H9 (cell line): ENCODE results near the gene CTCF. TPM values are rescaled to one million over a fixed set of nuclear protein-coding genes. Genes with fewer than 3 reads are reported as not detected.

Experiments
- DNase-seq: peaks from one replicate; pipeline ENCODE4 v3.0.0-alpha.2; 2017
- H2AFZ ChIP-seq: one replicate; pipeline ENCODE4 v1.6.1; 2013; ENCODE audit warnings: mild to moderate bottlenecking, low read length, control low read depth, moderate library complexity
- H2AK5ac ChIP-seq: 2 replicates; pipeline ENCODE4 v1.6.1; 2013; ENCODE audit warnings: low read length, control low read depth, mixed read lengths; ENCODE audit not compliant: insufficient read length
- H2BK120ac ChIP-seq: one replicate; pipeline ENCODE4 v1.6.1; 2013; ENCODE audit warnings: low read depth, mild to moderate bottlenecking, low read length, control low read depth, inconsistent platforms; ENCODE audit not compliant: poor library complexity, severe bottlenecking
- H2BK12ac ChIP-seq: 2 replicates; pipeline ENCODE4 v1.6.1; 2013; ENCODE audit warnings: low read length, control low read depth, mixed read lengths, low read depth; ENCODE audit not compliant: insufficient read length
- H2BK15ac ChIP-seq: 2 replicates; pipeline ENCODE4 v1.6.1; 2013; ENCODE audit warnings: low read depth, low read length, control low read depth
- H2BK20ac ChIP-seq: one replicate; pipeline ENCODE4 v1.6.1; 2013; ENCODE audit warnings: low read depth, mild to moderate bottlenecking, low read length, control low read depth, inconsistent platforms; ENCODE audit not compliant: poor library complexity, severe bottlenecking
- H2BK5ac ChIP-seq: 2 replicates; pipeline ENCODE4 v1.6.1; 2013; ENCODE audit warnings: low read length, control low read depth, mixed read lengths; ENCODE audit not compliant: insufficient read length
- H3K14ac ChIP-seq: 2 replicates; pipeline ENCODE4 v1.6.1; 2013; ENCODE audit warnings: low read length, control low read depth; ENCODE audit not compliant: insufficient read depth
- H3K18ac ChIP-seq: 2 replicates; pipeline ENCODE4 v1.6.1; 2013; ENCODE audit warnings: low read depth, mild to moderate bottlenecking, mixed read lengths, low read length, control low read depth; ENCODE audit not compliant: insufficient read length
- H3K23ac ChIP-seq: 2 replicates; pipeline ENCODE4 v1.6.1; 2013; ENCODE audit warnings: low read length, control low read depth, mixed read lengths, low read depth; ENCODE audit not compliant: insufficient read length
- H3K23me2 ChIP-seq: 2 replicates; pipeline ENCODE4 v1.6.1; 2013; ENCODE audit warnings: low read depth, mild to moderate bottlenecking, mixed read lengths, low read length, control low read depth; ENCODE audit not compliant: insufficient read length, poor library complexity, severe bottlenecking
- H3K27ac ChIP-seq: 2 replicates; pipeline ENCODE4 v1.5.1; 2013; ENCODE audit warnings: low read length, control low read depth, mixed read lengths, low read depth; ENCODE audit not compliant: insufficient read length
- H3K27me3 ChIP-seq: 2 replicates; pipeline ENCODE4 v1.6.1; 2013; ENCODE audit warnings: low read length, control low read depth, inconsistent platforms; ENCODE audit not compliant: insufficient read depth
- H3K4ac ChIP-seq: 2 replicates; pipeline ENCODE4 v1.6.1; 2013; ENCODE audit warnings: low read depth, mild to moderate bottlenecking, control low read depth, inconsistent platforms, low read length, moderate library complexity
- H3K4me1 ChIP-seq: 2 replicates; pipeline ENCODE4 v1.6.1; 2013; ENCODE audit warnings: low read length, control low read depth, inconsistent platforms; ENCODE audit not compliant: insufficient read depth
- H3K4me2 ChIP-seq: 2 replicates; pipeline ENCODE4 v1.6.1; 2013; ENCODE audit warnings: low read length, control low read depth, mixed read lengths; ENCODE audit not compliant: insufficient read length, insufficient read depth
- H3K56ac ChIP-seq: 2 replicates; pipeline ENCODE4 v1.6.1; 2013; ENCODE audit warnings: low read depth, mild to moderate bottlenecking, mixed read lengths, low read length, control low read depth; ENCODE audit not compliant: insufficient read length
- H3K79me1 ChIP-seq: 2 replicates; pipeline ENCODE4 v1.6.1; 2013; ENCODE audit warnings: low read depth, mild to moderate bottlenecking, moderate library complexity, low read length, control low read depth, inconsistent platforms; ENCODE audit not compliant: insufficient read depth, poor library complexity, severe bottlenecking
- H3K79me2 ChIP-seq: 2 replicates; pipeline ENCODE4 v1.6.1; 2013; ENCODE audit warnings: low read length, control low read depth, inconsistent platforms; ENCODE audit not compliant: insufficient read depth
- H3K9ac ChIP-seq: 2 replicates; pipeline ENCODE4 v1.6.1; 2013; ENCODE audit warnings: low read length, control low read depth, mixed read lengths; ENCODE audit not compliant: insufficient read length; ENCODE audit errors: extremely low read depth
- H3K9me3 ChIP-seq: one replicate; pipeline ENCODE4 v1.6.1; 2013; ENCODE audit warnings: low read depth, low read length, inconsistent platforms; ENCODE audit not compliant: control insufficient read depth
- H3T11ph ChIP-seq: one replicate; pipeline ENCODE4 v1.6.1; 2013; ENCODE audit warnings: mild to moderate bottlenecking, low read length, control low read depth, inconsistent platforms
- H4K20me1 ChIP-seq: one replicate; pipeline ENCODE4 v1.6.1; 2013; ENCODE audit not compliant: control insufficient read depth, insufficient read length, insufficient read depth
- H4K5ac ChIP-seq: 2 replicates; pipeline ENCODE4 v1.6.1; 2013; ENCODE audit warnings: low read depth, mild to moderate bottlenecking, mixed read lengths, low read length, control low read depth; ENCODE audit not compliant: insufficient read length
- H4K8ac ChIP-seq: replicated peaks from 2 replicates; pipeline ENCODE4 v1.6.1; 2013; ENCODE audit warnings: low read length, control low read depth, mixed read lengths, low read depth; ENCODE audit not compliant: insufficient read length
- H4K91ac ChIP-seq: 2 replicates; pipeline ENCODE4 v1.6.1; 2013; ENCODE audit warnings: low read depth, mild to moderate bottlenecking, moderate library complexity, mixed read lengths, low read length, control low read depth; ENCODE audit not compliant: insufficient read length
- H3K27ac Mint-ChIP-seq, 3 experiments: 2 replicates in 2 of 3; 3 replicates in 1 of 3; pipeline ENCODE4 v1.8.0; 2020 to 2021; ENCODE audit warnings: mixed read lengths in 3 of 3, mild to moderate bottlenecking in 1 of 3, moderate library complexity in 1 of 3
- H3K27me3 Mint-ChIP-seq: 2 replicates; pipeline ENCODE4 v1.8.0; 2021; ENCODE audit warnings: low read depth, mild to moderate bottlenecking, moderate library complexity, mixed read lengths
- H3K36me3 Mint-ChIP-seq, 3 experiments: 2 replicates in 2 of 3; 3 replicates in 1 of 3; pipeline ENCODE4 v1.8.0; 2020 to 2021; ENCODE audit warnings: low read depth in 3 of 3, mixed read lengths in 3 of 3; ENCODE audit not compliant: insufficient read depth in 1 of 3
- H3K4me1 Mint-ChIP-seq, 2 experiments: 2 replicates each; pipeline ENCODE4 v1.8.0; 2020; ENCODE audit warnings: mixed read lengths in 2 of 2
- H3K4me3 Mint-ChIP-seq, 2 experiments: 2 replicates in 1 of 2; 3 replicates in 1 of 2; pipeline ENCODE4 v1.8.0; 2020 to 2021; ENCODE audit warnings: mild to moderate bottlenecking in 2 of 2, mixed read lengths in 2 of 2, moderate library complexity in 1 of 2
- H3K9me3 Mint-ChIP-seq, 2 experiments: 2 replicates in 1 of 2; 3 replicates in 1 of 2; pipeline ENCODE4 v1.8.0; 2020; ENCODE audit warnings: mild to moderate bottlenecking in 2 of 2, mixed read lengths in 2 of 2, moderate library complexity in 1 of 2
- CTCF ChIP-seq: fragments of 200-600 bp; sonication (generic); conservative IDR thresholded peaks from 3 replicates; pipeline ENCODE4 v1.8.0; 2021; ENCODE audit warnings: antibody characterized with exemption, mild to moderate bottlenecking
- WGBS: extraction: QIAGEN DNeasy Blood & Tissue Kit; methylation state at CpG from one replicate; pipeline ENCODE4 v1.1.7; 2013; ENCODE audit warnings: missing lambda C conversion rate, low lambda C conversion rate, mixed read lengths; ENCODE audit not compliant: insufficient read length; ENCODE audit errors: extremely low coverage; 5-methylcytosine and 5-hydroxymethylcytosine counted together
- total RNA-seq: library from RNA; stranded (reverse); gene quantifications from 2 replicates; pipeline ENCODE4 v1.2.1, GENCODE V29; 2021

CTCF gene
- total RNA-seq, 1 experiment from 2014 or later = 87.3 TPM

GRCh38 chr16:67580202-67580601, 17.9 kb downstream of the CTCF start:
- Histone ChIP-seq H2AFZ (no peak overlapping the region), H3K79me1 (peaks cover 5% of the 10 kb centered on the region), H3K4me2 (no peak overlapping the region), H4K8ac (no peak overlapping the region), H3K23me2 (no peaks in the 10 kb centered on the region), H2AK5ac (no peak overlapping the region), H3K56ac (no peak overlapping the region), H3K23ac (no peak overlapping the region), H3K9ac (no peak overlapping the region), H2BK15ac (no peak overlapping the region), H2BK12ac (no peak overlapping the region), H2BK20ac (no peak overlapping the region), H4K91ac (no peak overlapping the region), H3K18ac (no peak overlapping the region), H3K4me1 (no peaks in the 10 kb centered on the region), H3K14ac (no peak overlapping the region), H3K27ac (no peak overlapping the region), H3K27me3 (no peaks in the 10 kb centered on the region), H3K79me2 (peaks cover 8% of the 10 kb centered on the region; the same call in 1 of the 2 replicates), H4K20me1 (no peaks in the 10 kb centered on the region), H3K9me3 (no peaks in the 10 kb centered on the region), H3T11ph (no peak overlapping the region), H2BK5ac (no peak overlapping the region), H2BK120ac (no peak overlapping the region), H3K4ac (no peak overlapping the region), H4K5ac (no peak overlapping the region)
- Mint-ChIP-seq H3K4me1 (no peaks in the 10 kb centered on the region), H3K4me3 (no peak overlapping the region), H3K27ac (no peak overlapping the region), H3K9me3 (no peaks in the 10 kb centered on the region), H3K36me3 (peaks cover 18 to 39% (median 37%) of the 10 kb centered on the region in 3 experiments), H3K27me3 (no peaks in the 10 kb centered on the region)
- no peak for DNase-seq
- no peak for TF ChIP-seq CTCF
- WGBS = no CpG with 5 or more reads among the region's 4 CpGs
